ENCODE results near the gene SH2D2A.

DNA sequence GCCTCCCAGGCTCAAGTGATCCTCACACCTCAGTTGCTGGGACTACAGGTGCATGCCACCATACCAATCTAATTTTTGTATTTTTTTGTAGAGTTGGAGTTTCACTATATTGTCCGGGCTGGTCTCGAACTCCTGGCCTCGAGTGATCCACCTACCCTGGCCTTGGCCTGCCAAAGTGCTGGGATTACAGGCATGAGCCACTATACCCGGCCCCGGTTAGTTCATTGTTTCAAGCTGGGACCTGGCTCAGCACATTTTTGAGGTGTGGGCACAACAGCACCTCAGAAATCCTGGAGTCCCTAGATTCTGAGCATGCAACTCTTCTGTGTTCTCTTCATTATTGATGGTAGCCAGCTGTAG lies 21.3 kb downstream of the SH2D2A start:
- TF ChIP-seq POLR2A (IDR thresholded peaks at IDR 0.05; ENCODE audit: low read depth, low read length), result no peak
- TF ChIP-seq POLR2AphosphoS5 (IDR thresholded peaks at IDR 0.05; ENCODE audit: low read depth, low read length), result no peak
- no peak for TF ChIP-seq TAF1 (IDR thresholded peaks at IDR 0.05; ENCODE audit: borderline replicate concordance, low read depth, low read length)
